Measurements from ENCODE around the gene LRCH1. TPM values are rescaled to one million over a fixed set of nuclear protein-coding genes. Genes with fewer than 3 reads are reported as not detected.
"Not testable (repeated sequence)": the region's sequence is repeated elsewhere in the genome, so short reads cannot be mapped to it uniquely, and the experiment has no call there.

Gene LRCH1
- total RNA-seq, 1 experiment from 2014 or later: 4.9 TPM

DNA sequence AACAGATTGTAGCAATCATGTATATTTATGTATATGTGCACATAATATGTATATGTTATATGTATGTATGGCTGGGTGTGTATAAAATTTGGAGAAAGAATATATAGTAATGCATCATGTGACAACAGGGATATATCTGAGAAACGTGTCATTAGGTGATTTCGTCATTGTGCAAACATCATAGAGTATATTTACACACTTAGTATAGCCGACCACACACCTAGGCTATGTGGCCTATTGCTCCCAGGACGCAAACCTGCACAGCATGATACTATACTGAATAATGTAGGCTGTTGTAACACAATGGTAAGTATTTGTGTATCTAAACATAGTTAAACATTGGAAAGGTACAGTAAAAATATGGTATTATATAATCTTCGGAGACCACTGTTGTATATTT, 200.2 kb downstream of the LRCH1 start:
- no peak for DNase-seq (ENCODE audit: low spot score)

DNA sequence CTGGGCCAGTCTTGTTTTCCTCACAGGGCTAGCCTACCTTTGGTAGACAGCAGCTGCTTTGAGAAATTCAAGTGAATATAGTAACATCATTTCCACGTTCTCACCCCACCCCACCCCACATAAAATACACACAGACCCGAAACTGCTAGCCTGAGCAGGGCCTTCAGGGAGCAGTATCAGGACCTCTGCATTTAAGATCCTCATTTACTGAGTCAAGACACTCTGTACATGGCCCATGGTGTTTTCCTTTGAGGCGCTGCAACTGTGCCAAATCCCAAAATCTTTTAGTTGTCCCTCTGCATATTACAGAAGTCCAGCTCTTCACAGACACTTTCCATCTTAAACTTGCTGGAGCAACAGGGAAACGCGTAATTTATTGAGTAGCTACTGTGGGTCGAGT, 200.9 kb downstream of the LRCH1 start:
- DNase-seq (ENCODE audit: low spot score): no peak

GRCh38 chr13:46754812-46755211, 201.8 kb downstream of the LRCH1 start:
- no peak for DNase-seq (ENCODE audit: low spot score)

- DNase-seq (ENCODE audit: low spot score): not testable (repeated sequence)
These were observed 202.5 kb downstream of the LRCH1 start for GRCh38 chr13:46755508-46755907.

GRCh38 chr13:46756977-46757376, 204.0 kb downstream of the LRCH1 start:
- no peak for DNase-seq (ENCODE audit: low spot score)

DNA sequence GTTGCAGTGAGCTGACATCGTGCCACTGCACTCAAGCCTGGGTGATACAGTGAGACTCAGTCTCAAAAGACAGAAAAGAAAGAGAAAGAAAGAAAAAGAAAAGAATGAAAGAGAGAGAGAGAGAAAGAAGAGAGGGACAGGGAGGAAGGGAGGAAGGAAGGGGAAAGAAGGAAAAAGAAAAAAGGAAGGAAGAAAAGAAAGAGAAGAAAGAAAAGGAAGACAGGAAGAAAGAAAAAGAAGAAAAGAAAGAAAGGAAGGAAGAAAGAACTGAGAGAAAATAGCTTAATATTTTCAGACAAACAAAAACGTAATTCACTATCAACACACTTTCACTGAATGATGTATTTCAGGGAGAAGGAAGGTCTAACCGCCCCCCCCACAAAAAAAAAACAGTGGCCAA, 204.7 kb downstream of the LRCH1 start:
- DNase-seq (ENCODE audit: low spot score): no peak

DNA sequence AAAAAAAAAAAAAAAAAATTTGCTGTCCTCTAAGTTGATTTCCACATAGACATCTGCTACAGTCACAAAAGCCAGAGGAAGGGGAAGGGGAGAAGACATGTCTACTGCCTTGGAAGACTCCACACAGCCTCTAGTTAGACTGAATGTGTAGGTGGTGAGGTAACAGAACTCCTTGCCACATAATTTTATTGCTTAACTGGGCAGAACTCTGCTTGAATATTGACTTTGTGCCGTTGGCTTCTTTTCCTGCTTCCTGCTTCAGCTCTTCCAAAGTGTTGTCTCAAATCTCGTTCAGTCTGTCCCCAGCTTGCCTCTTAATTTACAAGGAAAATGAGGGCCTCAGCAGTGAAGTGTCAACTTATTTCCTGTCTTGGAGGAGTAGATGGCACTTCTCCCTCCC, 206.9 kb downstream of the LRCH1 start:
- no peak for DNase-seq (ENCODE audit: low spot score)

GRCh38 chr13:46761174-46761573, 208.2 kb downstream of the LRCH1 start:
- no peak for DNase-seq (ENCODE audit: low spot score)

- DNase-seq (ENCODE audit: low spot score): no peak
These were observed 208.9 kb downstream of the LRCH1 start for GRCh38 chr13:46761866-46762265.

DNA sequence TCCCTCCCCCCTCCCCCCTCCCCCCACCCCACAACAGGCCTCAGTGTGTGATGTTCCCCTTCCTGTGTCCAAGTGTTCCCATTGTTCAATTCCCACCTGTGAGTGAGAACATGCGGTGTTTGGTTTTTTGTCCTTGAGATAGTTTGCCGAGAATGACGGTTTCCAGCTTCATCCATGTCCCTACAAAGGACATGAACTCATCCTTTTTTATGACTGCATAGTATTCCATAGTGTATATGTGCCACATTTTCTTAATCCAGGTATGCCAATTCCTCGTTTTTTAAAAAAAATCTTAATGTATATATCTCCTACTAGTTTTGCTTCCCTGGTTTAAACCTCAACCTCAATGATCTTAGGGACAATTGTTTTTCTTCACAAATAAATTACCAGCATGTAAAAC, 217.0 kb downstream of the LRCH1 start:
- DNase-seq (ENCODE audit: low spot score): not testable (repeated sequence)

DNA sequence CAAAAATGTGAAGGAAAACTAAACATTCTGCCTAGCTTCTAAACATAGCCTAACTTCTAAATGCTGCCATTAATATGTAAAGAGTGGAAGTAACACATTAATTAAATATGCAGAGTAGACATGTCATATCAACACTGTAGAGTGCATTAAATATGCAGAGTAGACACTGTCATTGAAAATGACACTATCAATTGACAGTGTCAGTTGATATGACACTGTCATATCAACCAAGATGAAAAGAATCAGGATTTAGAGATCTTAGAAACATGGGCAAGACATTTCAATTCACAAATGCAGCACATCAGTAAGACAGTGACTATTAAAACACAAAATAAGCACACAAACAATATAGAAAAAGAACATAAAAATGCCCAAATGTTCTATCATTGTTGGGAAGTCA, 218.7 kb downstream of the LRCH1 start:
- no peak for DNase-seq (ENCODE audit: low spot score)

- no peak for DNase-seq (ENCODE audit: low spot score)
These were observed 220.6 kb downstream of the LRCH1 start for GRCh38 chr13:46773541-46773940.

DNA sequence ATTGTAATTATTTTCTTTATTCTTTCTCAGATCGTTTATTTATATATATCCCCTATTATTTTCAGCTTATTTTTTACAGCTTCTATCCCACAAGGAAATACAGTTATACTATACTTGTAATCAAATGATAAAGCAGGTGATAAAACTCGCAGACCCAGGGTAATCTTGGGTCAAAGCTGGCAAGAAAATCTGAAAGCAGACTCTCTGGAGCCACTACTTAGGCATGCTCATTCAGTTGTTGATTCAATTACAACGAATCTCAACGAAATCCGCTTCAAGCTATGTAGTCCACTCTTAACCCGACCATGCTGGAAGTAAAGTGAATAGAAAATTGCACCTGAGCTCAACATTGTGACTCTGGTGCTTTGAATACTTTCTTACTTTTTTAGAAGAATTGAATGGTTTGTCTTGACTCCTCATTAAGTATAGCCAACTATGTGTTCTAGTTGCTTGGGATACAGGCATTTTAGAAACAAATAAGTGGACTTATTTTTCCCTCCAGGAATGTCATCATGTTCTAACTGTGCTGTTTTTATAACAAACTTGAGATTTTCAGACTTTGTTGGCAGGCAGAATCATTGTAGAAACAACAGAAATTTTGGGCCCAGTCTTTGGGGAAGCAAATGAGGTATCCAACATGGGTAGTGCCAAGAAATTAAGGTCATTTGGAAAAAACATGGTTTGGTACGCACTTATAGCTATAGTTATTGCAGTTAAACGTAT, 222.6 kb downstream of the LRCH1 start:
- no peak for DNase-seq (ENCODE audit: low spot score)

DNA sequence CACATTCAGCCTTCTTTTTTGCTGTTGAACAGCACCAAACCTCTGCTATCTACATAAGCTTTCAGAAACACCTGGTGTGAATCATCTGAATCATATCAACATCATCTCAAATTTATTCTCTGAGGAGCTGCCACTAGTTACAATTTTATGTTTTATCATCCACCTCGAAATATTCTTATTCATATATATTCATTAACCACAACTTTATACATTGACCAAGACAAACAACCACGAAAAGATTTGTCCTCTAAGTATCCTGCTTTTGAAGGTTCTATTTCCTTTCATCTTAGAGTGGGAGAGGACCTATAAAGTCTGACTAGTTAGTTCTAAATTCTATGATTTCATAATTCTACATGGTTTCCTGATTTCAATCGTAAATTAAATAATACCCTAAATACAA, 225.1 kb downstream of the LRCH1 start:
- no peak for DNase-seq (ENCODE audit: low spot score)

DNA sequence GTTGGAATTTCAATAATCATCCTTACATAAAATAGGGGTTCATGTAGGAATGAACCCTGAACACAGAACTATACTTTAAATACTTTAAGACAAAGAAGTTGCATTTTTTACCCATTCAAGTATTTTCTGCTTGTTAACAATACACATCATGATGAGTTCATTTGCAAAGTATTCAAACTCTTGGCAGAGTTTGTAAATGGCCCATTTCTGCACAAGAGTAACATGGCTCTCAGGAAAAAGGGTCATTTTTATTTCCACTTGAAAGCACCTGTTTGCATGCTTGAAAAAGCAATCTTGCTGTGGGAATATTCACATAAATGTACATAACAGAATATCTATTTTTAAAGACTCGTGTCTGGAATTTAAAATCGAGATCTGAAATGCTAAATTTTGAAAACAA, 225.9 kb downstream of the LRCH1 start:
- no peak for DNase-seq (ENCODE audit: low spot score)

- no peak for DNase-seq (ENCODE audit: low spot score)
These were observed 229.1 kb downstream of the LRCH1 start for GRCh38 chr13:46782066-46782465.

- no peak for DNase-seq (ENCODE audit: low spot score)
These were observed 229.7 kb downstream of the LRCH1 start for GRCh38 chr13:46782691-46783090.

DNA sequence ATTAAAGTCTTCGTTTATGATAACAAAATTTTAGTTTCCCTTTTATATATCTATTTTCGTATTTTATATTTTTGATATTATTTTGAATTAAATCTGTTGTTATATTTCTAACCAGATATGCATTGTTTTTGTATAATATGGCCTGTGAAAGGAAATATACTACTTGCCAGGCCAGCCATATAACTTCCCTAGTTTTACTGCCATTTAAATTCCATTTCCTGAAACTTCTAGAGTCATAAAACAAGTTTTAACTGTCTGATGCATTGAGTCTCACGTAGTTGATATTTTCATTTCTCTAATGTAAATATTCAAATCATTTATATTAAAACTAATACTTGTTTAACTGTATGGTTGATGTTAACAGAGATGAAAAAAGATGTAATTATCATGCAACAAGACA, 230.5 kb downstream of the LRCH1 start:
- DNase-seq (ENCODE audit: low spot score): no peak

DNA sequence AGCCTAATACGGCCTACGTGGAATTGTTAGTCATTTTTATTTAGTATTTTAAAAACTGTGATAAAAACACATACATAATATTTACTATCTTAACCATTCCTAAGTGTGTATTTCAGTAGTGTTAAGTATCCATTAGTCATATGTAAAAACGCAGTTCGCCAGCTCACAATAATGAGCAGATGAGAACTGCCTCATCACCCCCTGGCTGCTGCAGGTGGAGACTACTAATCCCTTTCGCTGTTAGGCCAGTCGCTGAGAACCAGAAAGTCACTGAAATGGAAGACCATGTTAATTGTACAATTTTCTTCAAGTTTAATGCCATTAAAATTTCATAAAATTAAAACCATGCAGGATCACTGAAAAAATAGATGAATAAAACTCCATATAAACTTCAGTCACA, 242.4 kb downstream of the LRCH1 start:
- no peak for DNase-seq (ENCODE audit: low spot score)

- DNase-seq (ENCODE audit: low spot score): no peak
These were observed 243.2 kb downstream of the LRCH1 start for GRCh38 chr13:46796129-46796514.

GRCh38 chr13:46796515-46797474, 243.8 kb downstream of the LRCH1 start, which contains the start of gene ESD:
Gene ESD, minus strand, starts transcription at chr13:46797161. Its CDS starts 5,748 bp downstream, at chr13:46791413.
- DNase-seq (ENCODE audit: low spot score): peak; percentile 86

DNA sequence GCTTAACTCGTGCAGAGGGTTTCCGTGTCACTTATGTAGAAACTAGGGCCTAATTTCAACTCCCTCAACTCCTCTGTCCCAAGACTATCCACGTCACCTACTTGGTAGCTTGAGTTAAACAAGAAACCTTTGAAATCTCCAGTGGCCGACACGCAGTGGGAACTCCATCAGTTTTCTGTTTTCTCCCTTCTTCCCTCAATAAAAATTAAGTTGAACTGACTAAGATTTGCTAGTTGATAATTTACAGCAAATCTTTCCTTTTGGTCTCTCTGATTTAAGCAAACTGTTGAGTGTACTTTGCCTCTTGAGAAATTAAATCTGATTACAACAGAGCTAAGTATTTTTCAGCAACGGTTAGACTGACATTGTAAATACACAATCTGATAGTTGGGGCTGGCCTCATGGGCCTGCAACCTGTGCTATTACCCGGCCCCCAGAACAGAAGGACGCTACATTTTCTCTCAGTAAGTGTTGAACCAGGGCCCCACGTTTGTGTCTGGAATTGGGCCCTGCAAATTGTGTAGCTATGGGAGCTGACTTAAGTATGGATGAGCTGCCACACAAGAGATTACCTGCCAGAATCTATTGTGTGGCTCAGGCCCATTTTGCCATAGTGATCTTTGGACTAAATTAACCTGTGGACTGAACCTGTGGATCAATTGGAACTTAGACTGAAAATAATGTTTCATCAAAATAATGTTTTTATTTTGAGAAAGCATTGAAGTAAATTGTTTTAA, 244.7 kb downstream of the LRCH1 start:
- DNase-seq (ENCODE audit: low spot score): no peak
